Spleen (tissue), 13 donors: ENCODE data around the gene PIAS1. TPM values are rescaled to one million over a fixed set of nuclear protein-coding genes. Genes with fewer than 3 reads are reported as not detected.
"Not testable (repeated sequence)": the region's sequence is repeated elsewhere in the genome, so short reads cannot be mapped to it uniquely, and the experiment has no call there.

ENCODE experiments used
- DNase-seq: peaks from one replicate; pipeline ENCODE4 v3.0.0-alpha.2; 2020
- H3K27ac ChIP-seq, 8 donors: fragments of 200-600 bp; sonication (generic) in 7 of 8; 1 replicate in 4 of 8; 2 replicates in 4 of 8; pipeline versions ENCODE4 v1.5.0 to v1.8.0; 2016 to 2021; ENCODE audit warnings: inconsistent platforms in 4 of 8, mild to moderate bottlenecking in 4 of 8, moderate library complexity in 1 of 8
- H3K27me3 ChIP-seq, 7 donors: fragments of 200-600 bp; sonication (generic) in 6 of 7; replicated peaks in 1 of 7; 1 replicate in 4 of 7; 2 replicates in 3 of 7; pipeline versions ENCODE4 v1.5.0 to v1.8.0; 2016 to 2021; ENCODE audit warnings: inconsistent platforms in 3 of 7, mild to moderate bottlenecking in 1 of 7
- H3K36me3 ChIP-seq, 6 donors: fragments of 200-600 bp; sonication (generic) in 5 of 6; 1 replicate in 4 of 6; 2 replicates in 2 of 6; pipeline versions ENCODE4 v1.5.0 to v1.8.0; 2016 to 2021; ENCODE audit warnings: inconsistent platforms in 2 of 6
- H3K4me1 ChIP-seq, 6 donors: fragments of 200-600 bp; sonication (generic) in 5 of 6; 1 replicate in 3 of 6; 2 replicates in 3 of 6; pipeline versions ENCODE4 v1.5.0 to v1.8.0; 2016 to 2021; ENCODE audit warnings: inconsistent platforms in 3 of 6
- H3K4me3 ChIP-seq, 8 donors: fragments of 200-600 bp; sonication (generic) in 7 of 8; 1 replicate in 4 of 8; 2 replicates in 4 of 8; pipeline versions ENCODE4 v1.5.0 to v1.8.0; 2016 to 2021; ENCODE audit warnings: inconsistent platforms in 4 of 8, mild to moderate bottlenecking in 4 of 8, moderate library complexity in 2 of 8
- H3K9me3 ChIP-seq, 8 donors: fragments of 200-600 bp; sonication (generic) in 7 of 8; 1 replicate in 4 of 8; 2 replicates in 4 of 8; pipeline versions ENCODE4 v1.5.0 to v1.8.0; 2016 to 2021; ENCODE audit warnings: inconsistent platforms in 4 of 8
- CTCF ChIP-seq, 11 experiments: fragments of 200-600 bp in 7 of 11; fragments of 450-650 bp in 4 of 11; sonication (generic) in 4 of 11; IDR thresholded peaks in 8 of 11; conservative IDR thresholded peaks in 3 of 11; 1 replicate in 7 of 11; 2 replicates in 4 of 11; pipeline versions ENCODE4 v1.4.0 to v1.8.0; 2016 to 2021; ENCODE audit warnings: antibody characterized with exemption in 11 of 11, inconsistent platforms in 4 of 11, mild to moderate bottlenecking in 1 of 11
- POLR2A ChIP-seq, 3 donors: fragments of 450-650 bp; IDR thresholded peaks; one replicate each; pipeline ENCODE4 v1.5.1; 2017; ENCODE audit warnings: antibody characterized with exemption in 3 of 3, mild to moderate bottlenecking in 1 of 3
- POLR2AphosphoS5 ChIP-seq, 3 donors: sonication (generic); formaldehyde crosslinking; IDR thresholded peaks; one replicate each; pipeline ENCODE4 v1.5.1; 2017; ENCODE audit warnings: antibody characterized with exemption in 3 of 3
- WGBS, 5 donors: extraction: QIAGEN DNeasy Blood & Tissue Kit in 3 of 5; methylation state at CpG; one replicate each; pipeline versions ENCODE4 v1.1.5 to v1.1.7; 2013 to 2018; 5-methylcytosine and 5-hydroxymethylcytosine counted together
- intact Hi-C: fragments of 100-400 bp; cut with DNase I; formaldehyde crosslinking; loops from one replicate; pipeline ENCODE4 v1.15.0; 2023; ENCODE audit warnings: low total_unique reads
- long read RNA-seq, 2 donors: transcript quantifications; one replicate each; lab custom pipeline, GENCODE V29; 2026
- polyA plus RNA-seq, 3 donors: library from polyadenylated mRNA; stranded (reverse); fragments of 200-250 nt; gene quantifications; one replicate each; pipeline ENCODE4 v1.2.1, GENCODE V29; 2013
- total RNA-seq, 7 donors: library from RNA; depleted of rRNA in 3 of 7; stranded (reverse); fragments of >200 nt in 3 of 7; fragmentation: NEBNext Ultra II Directional in 4 of 7; extraction: Animal tissue kit (Norgen Biotek cat#: 25700) in 4 of 7; gene quantifications; one replicate each; pipeline versions ENCODE4 v1.1.0 to v1.2.1, GENCODE V29; 2016 to 2021
- donor health status: healthy with polysubstance abuse.
- donor health status: DM: no; HTN: no; CAD: no; lungs with moderate emphysema.
- donor health status: DM: no; HTN: no; CAD: no.
- donor health status: Bipolar disorder and iron deficiency.
- donor health status: healthy.
- donor health status: DM: no; HTN: no; CAD: no.
- donor health status: DM: yes; HTN: yes; CAD: no.

Gene PIAS1
- total RNA-seq: 100 to 1,000 TPM in 1 of 7 donors, 10 to 100 TPM in 6; 57.0 to 104 (median 73.8) TPM
- 10 to 100 TPM; 12.0 to 20.2 (median 17.8) TPM for polyA plus RNA-seq
- long read RNA-seq, donor 1, full-length matches to known transcripts: 3 of 24 reads
- long read RNA-seq, donor 1, partial matches to known transcripts: 21 of 24 reads
- long read RNA-seq, donor 1, other reads (novel, unspliced or antisense): 0 of 24 reads
- long read RNA-seq, donor 2, full-length matches to known transcripts: 4 of 15 reads
- long read RNA-seq, donor 2, partial matches to known transcripts: 11 of 15 reads
- long read RNA-seq, donor 2, other reads (novel, unspliced or antisense): 0 of 15 reads

- Histone ChIP-seq H3K9me3 (no peaks in the 10 kb centered on the region), H3K27me3 (no peaks in the 10 kb centered on the region), H3K27ac (peak within 1 kb of the TSS; percentile 93 to 98 (median 96)), H3K4me1 (peaks cover 21 to 51% (median 44%) of the 10 kb centered on the region in 6 donors), H3K36me3 (peaks cover 0 to under 1% (median 0%) of the 10 kb centered on the region in 6 donors), H3K4me3 (peak within 1 kb of the TSS; percentile 87 to 99 (median 96))
- 1 to 2% (median 1%) methylated on average over 58 to 72 of the region's 72 CpGs for WGBS, 5 donors
- TF ChIP-seq POLR2AphosphoS5 (IDR thresholded peaks at IDR 0.05) (peak; percentile 95 to 98 (median 97)), CTCF (IDR thresholded peaks at IDR 0.05 in 8 of 11, conservative IDR thresholded peaks at IDR 0.05 in 3 of 11) (peak in 4 of 11 experiments; percentile 13 to 49 (median 42)), POLR2A (IDR thresholded peaks at IDR 0.05) (peak in 2 of 3 donors; percentile 80 to 91)
- intact Hi-C loops: no loop called here
- DNase-seq: peak; percentile 99
Measured at GRCh38 chr15:68053701-68054627, at the start of gene PIAS1. Gene PIAS1 (plus strand): TSS chr15:68054315. CDS start chr15:68054327, 12 bp downstream.

- H3K9me3 ChIP-seq: peaks cover 0 to 22% (median 12%) of the 10 kb centered on the region in 8 donors
- H3K4me3 ChIP-seq, intact Hi-C loops, H3K27me3 ChIP-seq, DNase-seq, H3K36me3 ChIP-seq, H3K27ac ChIP-seq: not testable (repeated sequence)
- H3K4me1 ChIP-seq: peaks cover 0 to 24% (median 0%) of the 10 kb centered on the region in 6 donors
- 89 to 99% (median 95%) methylated on average over 5 of the region's 5 CpGs for WGBS, 5 donors
Measured at GRCh38 chr15:68007642-68008041, 46.5 kb upstream of the PIAS1 start.

GRCh38 chr15:68010361-68011153 is 43.6 kb upstream of the PIAS1 start:
- H3K36me3 ChIP-seq: no peaks in the 10 kb centered on the region
- no peak overlapping the region for H3K27ac ChIP-seq
- intact Hi-C loops: no loop called here
- no peak for TF ChIP-seq POLR2A (IDR thresholded peaks at IDR 0.05)
- no peak for TF ChIP-seq CTCF (IDR thresholded peaks at IDR 0.05 in 8 of 11, conservative IDR thresholded peaks at IDR 0.05 in 3 of 11)
- no peak for TF ChIP-seq POLR2AphosphoS5 (IDR thresholded peaks at IDR 0.05)
- no peaks in the 10 kb centered on the region for H3K27me3 ChIP-seq
- H3K4me1 ChIP-seq: peaks cover 0 to 24% (median 0%) of the 10 kb centered on the region in 6 donors
- peaks cover 0 to 22% (median 12%) of the 10 kb centered on the region in 8 donors for H3K9me3 ChIP-seq
- whole genome bisulfite sequencing, 5 donors: 78 to 90% (median 88%) methylated on average over 14 of the region's 14 CpGs
- DNase-seq: no peak
- no peak overlapping the region for H3K4me3 ChIP-seq

GRCh38 chr15:68012911-68013310 is 41.2 kb upstream of the PIAS1 start:
- Histone ChIP-seq H3K36me3 (no peaks in the 10 kb centered on the region), H3K27ac (no peak overlapping the region), H3K4me1 (peaks cover 0 to 24% (median 0%) of the 10 kb centered on the region in 6 donors), H3K27me3 (no peaks in the 10 kb centered on the region), H3K9me3 (peaks cover 0 to 7% (median under 1%) of the 10 kb centered on the region in 8 donors), H3K4me3 (no peak overlapping the region)
- 75 to 93% (median 88%) methylated on average over 1 of the region's 1 CpG for WGBS, 5 donors
- DNase-seq: no peak
- intact Hi-C loops: no loop called here
- TF ChIP-seq CTCF (IDR thresholded peaks at IDR 0.05 in 8 of 11, conservative IDR thresholded peaks at IDR 0.05 in 3 of 11) (no peak), POLR2A (IDR thresholded peaks at IDR 0.05) (no peak), POLR2AphosphoS5 (IDR thresholded peaks at IDR 0.05) (no peak)
